Measurements from ENCODE around the gene CAMTA1.
A peak's percentile ranks its signal among the peaks of the same experiment; 100 is the strongest.

CAMTA1 gene

DNA sequence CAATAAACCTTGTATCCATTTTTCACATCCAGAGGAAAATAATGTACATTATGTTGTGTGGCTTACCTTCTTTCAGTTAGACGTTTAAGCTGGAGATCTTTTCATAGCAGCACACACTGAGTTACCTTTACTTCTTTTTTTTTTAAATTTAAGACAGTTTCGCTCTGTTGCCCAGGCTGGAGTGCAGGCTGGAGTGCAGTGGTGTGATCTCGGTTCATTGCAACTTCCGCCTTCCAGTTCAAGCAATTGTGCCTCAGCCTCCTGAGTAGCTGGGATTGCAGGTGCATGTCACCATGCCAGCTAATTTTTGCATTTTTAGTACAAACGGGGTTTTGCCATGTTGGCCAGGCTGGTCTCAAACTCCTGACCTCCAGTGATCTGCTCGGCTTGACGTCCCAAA lies 7.4 kb upstream of the CAMTA1 start:
- DNase-seq = no peak

DNA sequence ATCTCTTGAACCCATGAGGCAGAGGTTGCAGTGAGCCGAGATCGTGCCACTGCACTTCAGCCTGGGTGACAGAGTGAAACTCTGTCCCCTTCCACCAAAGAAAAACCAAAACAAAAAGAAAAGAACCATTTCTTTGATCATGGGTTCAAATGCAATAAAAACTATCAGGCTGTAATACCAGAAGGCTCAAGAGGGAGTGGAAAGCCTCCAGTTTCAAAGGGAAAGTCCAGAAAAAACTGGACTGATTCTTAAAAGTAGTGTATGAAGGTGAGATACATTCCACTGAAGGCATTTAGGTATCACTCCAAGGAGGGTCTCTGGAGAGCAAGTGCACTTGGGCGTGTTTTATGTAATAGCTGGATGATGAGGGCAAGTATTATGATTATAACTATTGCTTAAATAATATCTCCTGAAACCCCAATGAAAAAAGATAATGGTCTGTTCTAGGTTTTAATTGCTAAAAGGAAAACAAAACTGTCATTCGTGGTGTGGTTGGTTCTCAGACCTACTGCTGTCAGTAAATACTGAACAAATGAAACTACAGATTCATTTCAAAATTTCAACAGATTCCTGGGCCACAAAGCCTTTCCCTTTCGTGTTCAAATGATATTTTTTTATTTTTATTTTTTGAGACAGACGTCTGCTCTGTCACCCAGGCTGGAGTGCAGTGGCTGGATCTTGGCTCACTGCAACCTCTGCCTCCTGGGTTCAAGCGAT lies 6.0 kb upstream of the CAMTA1 start:
- no peak for DNase-seq

DNA sequence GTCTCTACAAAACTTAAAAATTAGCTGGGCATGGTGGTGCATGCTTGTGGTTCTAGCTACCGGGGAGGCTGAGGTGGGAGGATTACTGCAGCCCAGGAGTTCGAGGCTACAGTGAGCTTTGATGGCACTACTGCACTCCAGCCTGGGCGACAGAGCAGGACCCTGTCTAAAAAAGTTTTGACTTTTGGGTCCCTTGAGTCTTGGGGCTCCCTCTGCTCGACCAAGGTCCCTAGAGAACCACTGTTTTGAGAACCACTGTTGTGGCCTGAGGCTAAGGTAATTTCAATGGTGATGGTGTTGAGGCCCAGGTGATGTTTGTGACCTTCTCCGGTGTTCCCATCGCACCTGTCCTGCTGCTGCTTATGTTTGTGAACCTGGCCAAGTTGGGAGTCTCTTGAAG lies 3.1 kb upstream of the CAMTA1 start:
- DNase-seq = no peak

DNA sequence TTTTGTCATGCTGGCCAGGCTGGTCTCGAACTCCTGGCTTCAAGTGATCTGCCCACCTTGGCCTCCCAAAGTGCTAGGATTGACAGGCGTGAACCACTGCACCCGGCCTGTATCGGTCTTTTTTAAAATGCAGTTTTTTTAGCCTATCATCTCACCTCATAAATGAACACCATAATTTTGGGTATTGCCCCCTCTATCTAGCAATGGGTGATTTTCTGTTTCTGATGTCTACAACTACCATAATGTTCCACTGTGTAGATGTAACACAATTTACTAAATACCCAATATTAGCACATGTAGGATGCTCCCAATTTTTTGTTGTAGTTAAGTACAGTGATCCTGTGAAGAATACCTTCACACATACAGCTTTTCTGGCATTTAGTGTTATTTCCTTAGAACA lies 2.0 kb upstream of the CAMTA1 start:
- DNase-seq = no peak

DNA sequence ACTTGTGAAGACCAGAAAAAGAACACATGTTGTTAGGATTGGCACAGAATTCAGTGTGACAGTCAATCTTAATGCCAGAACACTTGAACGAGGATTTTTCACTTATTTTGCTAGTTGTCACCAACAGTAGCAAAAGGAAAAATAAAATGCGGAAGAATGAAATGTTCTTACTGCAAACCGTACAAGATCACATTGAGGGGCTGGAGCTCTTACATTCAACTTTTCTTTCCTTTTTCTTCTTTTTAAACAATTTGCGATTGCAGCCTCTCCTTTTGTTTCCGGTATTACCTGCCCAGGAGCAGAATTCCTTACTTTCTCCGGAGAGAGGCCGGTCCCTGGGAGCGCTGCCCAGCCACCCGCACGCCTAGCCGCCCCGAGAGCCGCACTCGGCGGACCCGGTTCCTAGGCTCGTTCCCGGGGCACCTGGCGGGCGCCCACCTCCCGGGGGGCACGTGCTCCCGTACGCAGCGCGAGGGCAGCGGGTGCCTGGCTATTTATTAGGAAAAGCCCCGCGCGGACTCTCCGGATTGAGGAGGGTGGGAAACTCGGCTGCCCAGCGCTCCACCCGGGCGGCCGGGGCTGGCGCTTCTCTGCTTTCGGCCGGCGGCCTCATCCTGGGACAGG lies 1.2 kb upstream of the CAMTA1 start:
- no peak for DNase-seq

DNA sequence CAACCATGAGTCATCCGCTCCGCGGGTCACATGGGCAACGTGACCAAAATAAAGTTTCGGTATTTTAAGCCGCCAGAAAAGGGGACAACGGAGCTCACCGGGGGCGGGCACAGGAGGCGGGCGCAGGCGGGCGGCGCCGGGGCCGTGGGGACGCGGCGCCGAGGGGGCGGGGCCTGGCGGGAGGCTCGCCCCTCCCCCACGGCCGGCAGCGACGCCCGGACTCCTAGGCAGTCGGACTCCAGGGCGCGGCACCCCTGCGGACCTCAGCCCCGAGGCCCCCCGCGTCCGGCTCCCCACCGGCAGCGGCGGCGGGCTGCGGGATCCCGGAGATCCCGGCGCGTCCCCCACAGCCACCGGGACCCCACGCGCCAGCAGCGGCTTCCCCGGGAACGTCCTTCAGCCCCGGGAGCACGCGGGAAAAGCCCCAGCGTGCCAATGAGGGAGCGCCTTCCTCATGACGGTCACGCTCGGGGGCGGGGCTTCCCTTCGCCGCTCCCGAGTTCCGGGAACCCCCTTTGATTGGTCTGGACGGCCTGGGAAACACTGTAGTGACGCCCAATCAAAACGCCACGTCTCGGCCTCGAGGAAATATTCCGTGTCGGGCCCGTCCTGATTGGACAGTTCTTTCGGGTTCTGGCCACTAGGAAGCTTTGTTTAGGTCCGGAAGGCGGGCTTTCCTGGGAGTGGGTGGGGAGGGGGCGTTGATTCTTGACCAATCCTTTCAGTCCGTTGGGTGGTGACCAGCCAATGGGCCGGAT lies 515 bp upstream of the CAMTA1 start:
- peak; percentile 100 for DNase-seq

DNA sequence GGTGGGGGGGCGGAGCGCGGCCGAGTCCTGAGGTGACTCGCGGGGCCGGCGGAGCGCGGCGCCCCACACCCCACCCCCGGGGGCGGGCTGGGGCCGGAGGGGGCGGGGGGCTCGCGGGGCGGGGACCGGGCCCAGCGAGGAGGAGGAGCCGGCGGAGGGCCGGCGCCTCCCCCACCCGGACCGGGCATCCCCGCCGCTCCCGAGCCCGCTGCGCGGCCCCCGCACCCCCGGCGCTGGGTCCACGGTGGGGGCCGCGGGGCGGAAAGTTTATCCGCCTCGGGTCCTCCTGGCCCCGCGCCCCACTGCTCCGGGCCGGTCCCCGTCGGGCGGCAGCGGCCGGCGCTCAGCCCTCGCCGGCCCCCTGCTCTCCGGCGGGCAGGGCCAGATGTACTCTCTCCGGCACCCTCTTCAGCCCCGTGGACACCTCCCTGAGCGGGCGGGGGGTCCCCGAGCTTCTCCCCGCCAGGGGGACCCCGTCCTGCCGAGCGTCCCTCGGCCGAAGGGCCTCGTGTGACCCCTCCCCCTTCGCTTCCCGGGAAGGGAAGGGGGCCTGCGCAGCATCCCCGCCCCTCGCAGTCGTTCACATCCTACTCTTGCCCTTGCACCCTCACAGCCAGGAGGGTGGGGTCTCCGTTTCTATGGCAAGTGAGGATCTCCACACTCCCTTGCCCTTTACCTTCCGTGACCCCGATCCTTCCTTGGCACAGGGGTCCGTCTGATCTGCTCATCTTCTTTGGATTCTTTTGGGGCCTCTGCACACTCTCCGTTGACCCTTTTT lies 663 bp downstream of the CAMTA1 start:
- peak; percentile 62 for DNase-seq

DNA sequence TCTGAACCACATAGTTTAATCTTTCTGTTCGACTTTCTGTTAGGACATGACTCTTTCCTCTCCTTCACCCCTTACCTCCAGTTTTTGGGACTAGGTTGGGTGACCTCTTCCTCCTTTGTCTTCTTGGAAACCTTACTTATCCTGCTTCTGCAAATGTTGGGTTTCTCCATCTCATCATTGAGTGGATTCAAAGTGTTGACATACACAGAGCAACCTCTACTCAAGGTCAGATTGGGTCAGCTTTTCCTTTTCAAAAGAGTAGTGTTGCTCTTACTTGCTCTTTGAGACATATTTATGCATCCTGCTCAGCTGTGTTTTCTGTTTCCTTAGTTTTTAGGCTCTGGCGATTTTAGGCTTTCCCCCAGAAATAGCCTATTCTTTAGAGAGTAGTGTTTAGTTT lies 3.7 kb downstream of the CAMTA1 start:
- no peak for DNase-seq

DNA sequence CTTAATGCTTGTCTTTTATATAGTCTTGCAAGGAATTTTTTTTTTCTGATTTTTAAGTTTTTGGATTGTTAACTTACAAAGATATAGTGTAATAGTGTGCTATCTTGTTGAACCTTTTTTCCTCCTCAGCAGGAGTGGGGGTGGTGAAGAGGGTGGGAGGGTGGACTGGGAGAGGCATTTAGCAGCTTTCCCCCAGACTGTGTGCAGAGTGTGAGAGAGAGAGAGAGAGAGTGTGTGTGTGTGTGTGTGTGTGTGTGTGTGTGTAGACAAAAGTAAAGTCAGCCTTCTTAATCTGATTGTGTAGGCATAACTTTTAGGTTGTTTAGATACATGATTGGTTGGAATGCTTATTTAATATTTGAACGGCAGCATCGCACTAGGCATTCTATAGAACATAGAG lies 4.9 kb downstream of the CAMTA1 start:
- no peak for DNase-seq

DNA sequence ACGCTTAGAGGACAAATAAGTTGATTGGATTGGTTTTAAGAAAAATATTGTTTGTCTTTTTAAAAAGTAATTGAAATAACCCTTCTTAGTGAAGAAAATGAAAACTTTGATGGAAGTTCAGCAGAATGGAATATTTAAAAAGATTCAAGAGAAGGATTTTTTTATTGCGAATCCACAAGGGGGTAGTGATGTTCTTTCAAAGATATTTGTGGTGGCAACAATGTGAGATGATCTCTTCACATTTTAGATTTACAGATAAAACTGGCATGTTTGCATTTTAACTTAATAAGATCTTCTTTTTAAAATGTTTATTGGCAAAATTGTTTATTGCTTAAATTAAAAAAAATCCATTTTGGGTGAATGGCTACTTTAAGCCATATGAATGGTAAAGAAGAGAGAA lies 8.9 kb downstream of the CAMTA1 start:
- no peak for DNase-seq

DNA sequence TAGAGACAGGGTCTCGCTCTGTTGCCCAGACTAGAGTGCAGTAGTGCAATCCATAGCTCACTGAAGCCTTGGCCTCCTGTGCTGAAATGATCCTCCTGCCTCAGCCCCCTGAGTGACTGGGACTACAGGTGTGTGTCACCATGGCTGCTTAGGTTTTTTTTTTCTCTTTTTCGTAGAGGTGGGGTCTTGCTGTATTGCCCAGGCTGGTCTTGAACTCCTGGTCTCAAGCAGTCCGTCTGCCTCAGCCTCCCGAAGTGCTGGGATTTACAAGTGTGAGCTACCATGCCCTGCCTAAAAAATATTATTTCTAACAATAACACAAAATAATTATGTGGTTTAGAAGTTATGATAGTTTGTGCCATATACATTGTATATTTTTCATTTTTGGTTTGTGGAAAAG lies 9.9 kb downstream of the CAMTA1 start:
- DNase-seq = no peak

DNA sequence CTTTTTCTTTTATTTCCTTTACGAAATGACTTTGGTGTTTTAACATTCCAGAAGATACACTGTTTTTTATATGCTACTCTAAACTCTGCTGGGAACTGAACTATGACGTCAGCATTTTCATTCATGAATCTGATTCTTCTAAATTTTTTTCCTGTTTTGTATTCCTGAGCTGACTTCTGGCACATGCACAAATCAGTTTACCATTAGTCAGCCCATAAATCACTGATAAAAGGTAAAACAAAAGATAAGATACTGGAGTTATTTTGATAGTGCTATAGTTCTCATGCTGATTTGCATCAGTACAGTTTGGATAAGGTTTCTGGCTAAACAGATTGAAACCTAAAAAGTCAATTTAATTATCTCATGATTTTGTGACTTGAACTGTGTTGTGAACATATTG lies 10.4 kb downstream of the CAMTA1 start:
- DNase-seq = no peak

DNA sequence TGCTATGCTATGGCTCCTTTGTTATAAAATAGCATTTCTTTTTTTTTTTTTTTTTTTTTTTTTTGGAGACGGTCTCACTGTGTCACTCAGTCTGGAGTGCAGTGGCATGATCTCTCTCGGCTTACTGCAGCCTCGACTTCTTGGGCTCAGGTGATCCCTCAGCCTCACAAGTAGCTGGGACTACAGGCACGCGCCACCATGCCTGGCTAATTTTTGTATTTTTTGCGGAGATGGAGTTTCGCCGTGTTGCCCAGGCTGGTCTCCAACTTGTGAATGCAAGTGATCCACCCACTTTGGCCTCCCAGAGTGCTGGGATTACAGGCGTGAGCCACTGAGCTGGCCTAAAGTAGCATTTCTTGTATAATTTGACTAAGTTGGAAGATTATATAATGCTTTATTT lies 10.8 kb downstream of the CAMTA1 start:
- DNase-seq = no peak

DNA sequence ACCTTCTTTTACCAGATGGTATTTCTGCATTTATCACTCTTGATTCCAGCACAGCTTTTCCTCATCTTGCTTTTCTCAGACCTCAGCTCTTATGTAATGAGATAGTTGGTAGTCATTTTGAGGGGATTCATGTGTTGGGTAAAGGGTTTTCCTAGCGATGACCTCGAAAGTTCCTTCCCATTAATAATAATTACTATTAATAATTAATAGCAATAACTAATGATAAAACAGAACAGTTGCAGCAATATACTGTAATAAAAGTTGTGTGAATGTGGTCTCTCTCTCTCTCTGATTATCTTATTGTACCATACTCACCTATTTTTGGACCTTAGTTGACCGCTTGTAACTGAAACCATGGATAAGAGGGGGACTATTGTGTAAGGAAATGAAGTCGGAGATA lies 14.2 kb downstream of the CAMTA1 start:
- DNase-seq = no peak

DNA sequence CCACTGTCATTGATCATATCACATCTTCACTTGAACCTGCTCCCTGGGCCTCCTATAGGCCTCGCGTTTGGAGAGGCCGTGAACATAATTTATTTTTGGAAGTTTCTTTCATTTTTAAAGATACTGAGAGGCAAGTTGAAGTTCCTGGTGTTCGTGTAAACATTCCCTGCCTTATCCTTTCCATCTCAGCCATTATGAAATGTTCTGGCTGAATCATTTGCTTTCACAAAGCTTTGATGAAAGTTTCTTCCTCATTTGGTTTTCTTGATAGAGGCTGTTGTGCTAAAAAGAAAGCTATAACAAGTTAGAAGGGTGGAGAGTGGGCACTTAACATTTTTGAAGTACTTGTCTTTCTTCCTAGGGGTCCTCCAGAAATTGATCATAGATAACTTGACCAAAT lies 15.5 kb downstream of the CAMTA1 start:
- no peak for DNase-seq

DNA sequence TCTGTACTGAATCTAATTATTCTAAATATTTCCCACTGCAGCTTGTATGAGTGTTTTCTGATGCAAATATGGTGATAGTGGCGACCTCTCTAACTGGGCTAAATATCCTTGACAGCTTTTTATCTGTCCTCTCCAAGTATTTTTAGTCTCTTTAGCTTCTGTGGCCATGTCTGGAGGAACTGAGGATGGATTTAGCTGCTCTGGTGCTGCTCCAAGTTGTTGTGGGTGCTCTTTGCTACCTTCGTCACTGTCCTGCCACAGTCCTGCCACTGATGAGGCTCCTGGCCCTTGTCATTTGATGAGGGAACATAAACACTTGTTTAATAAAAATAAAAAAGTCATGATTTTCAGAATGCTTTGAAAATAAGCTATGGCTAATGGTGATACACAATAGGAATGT lies 15.9 kb downstream of the CAMTA1 start:
- no peak for DNase-seq

DNA sequence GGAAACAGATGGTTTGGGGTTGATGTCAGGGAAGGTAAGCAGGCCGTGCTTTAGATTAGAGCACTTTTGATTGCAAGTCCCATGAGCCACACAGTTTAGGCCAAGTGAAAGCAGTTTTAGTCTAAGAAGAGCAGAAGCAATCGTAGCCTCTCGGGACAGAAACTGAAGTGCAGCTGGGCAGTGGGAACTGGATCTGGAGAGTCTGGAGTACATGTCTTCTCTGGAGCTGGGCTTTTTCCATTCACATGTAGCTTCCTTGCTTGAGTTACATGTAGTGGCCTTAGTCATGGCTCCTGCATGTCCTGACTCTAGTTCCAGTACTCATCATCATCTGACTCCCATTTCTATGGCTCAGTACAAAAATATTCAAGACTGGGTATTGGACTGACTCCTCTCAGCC lies 16.7 kb downstream of the CAMTA1 start:
- no peak for DNase-seq

DNA sequence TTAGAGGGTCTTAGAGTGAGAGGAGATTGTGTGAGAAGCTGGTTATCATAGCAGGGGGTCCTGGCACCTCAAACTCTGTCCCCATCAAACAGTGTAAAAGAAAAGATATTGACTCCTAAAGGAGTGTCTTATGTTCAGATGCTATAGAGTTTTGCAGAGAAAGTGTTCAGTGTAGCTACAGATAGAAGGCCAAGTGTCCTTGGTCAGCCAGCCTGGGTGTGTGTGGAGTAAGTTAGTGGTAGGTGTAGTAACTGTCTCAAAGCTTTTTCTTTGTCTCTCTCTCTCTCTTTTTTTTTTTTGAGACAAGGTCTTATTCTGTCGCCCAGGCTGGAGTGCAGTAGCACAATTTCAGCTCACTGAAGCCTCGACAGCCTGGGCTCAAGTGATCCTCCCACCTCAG lies 17.2 kb downstream of the CAMTA1 start:
- DNase-seq = no peak

DNA sequence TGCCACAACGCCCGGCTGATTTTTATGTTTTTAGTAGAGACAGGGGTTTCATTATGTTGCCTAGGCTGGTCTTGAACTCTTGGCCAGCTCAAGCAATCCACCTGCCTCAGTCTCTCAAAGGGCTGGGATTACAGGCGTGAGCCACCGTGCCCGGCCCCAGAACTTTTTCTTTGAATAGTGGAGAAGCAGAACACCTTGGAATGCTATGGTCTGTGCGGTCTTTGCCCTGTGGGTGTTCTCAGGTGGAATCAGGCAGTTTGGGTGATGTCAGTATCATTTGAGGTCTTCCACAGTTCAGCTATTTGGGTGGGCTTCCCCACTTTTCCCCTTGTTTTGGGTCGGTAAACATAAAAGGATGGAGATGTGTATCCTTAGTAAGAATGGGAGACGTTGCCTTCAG lies 17.6 kb downstream of the CAMTA1 start:
- peak; percentile 59 for DNase-seq

DNA sequence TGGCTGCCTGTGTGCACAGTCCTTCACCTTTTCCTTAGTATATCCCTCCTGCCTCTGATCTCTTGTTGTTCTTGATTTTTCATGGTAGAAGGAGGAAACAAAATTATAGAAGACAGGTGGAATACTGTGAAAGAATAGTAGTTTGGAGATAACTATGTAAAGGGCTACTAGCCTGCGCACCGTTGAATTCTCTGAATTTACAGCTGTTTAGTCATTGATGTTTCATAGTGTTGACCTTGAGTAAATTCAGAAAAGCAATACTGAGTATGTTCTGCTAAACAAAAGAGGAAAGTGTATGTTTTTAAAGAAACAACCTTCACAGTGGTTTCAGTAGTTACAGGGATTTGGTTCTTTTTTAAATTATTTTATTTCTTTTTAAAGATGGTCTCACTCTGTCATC lies 18.1 kb downstream of the CAMTA1 start:
- DNase-seq = no peak

DNA sequence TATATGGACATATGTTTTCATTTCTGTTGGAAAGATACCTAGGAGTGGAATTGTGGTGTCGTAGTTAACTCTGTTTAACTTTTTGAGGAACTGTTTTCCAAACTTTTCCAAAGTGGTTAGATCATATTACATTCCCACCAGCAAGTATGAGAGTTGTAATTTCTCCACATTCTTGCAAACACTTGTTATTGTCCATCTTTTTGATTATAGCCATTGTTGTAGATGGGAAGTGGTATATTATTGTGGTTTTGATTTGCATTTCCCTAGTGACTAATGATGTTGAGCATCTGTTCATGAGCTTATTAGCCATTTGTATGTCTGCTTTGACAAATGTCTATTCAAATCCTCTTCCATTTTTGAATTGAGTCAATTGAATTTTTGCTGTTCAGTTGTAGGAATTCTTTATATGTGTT lies 19.8 kb downstream of the CAMTA1 start:
- DNase-seq = no peak

DNA sequence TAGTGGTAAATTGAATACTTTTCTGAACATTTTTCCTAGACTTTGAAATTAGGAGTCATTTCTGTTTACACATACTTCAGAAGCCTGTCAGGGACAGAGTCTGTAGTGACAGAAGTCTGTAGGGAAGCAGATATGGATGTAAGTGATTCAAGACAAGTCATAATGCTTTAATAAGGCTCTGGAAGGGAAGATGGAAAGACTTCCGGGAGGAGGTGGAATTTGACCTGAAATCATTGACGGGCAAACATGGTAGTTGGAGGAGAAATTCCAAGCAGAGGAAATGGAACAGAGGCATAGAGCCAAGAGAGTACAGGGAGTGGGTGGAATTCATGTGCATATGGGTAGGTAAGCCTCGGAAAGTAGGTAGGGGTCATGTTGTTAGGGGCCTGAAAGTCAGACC lies 22.5 kb downstream of the CAMTA1 start:
- no peak for DNase-seq

DNA sequence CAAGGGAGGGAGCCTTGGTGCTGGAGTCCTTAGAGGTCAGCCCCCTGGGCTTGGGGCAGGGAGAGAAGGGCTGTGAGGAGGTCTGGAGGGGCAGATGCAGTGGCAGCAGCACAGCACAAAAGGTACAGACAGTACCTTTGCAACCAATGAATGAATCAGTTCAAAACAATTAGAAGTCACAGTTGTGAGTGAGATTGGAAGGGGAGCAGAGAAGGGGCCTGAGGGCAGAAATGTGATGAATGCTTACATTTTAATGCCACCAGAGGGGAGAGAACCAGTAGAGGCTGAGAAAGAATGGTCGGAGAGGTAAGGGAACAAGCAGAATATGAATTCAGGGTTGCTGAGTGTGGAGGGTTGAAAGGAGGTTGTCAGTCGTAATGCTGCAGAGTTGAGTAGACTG lies 24.2 kb downstream of the CAMTA1 start:
- DNase-seq = peak; percentile 58
